ENCODE results near the gene BLVRB.
"Not testable (repeated sequence)": the region's sequence is repeated elsewhere in the genome, so short reads cannot be mapped to it uniquely, and the experiment has no call there.

Gene BLVRB

GRCh38 chr19:40486017-40486416, 20.5 kb upstream of the BLVRB start:
- no peak for DNase-seq (ENCODE audit: low read depth)

GRCh38 chr19:40475878-40476644, 10.5 kb upstream of the BLVRB start:
- not testable (repeated sequence) for DNase-seq (ENCODE audit: low read depth)

- no peak for DNase-seq (ENCODE audit: low read depth)
Measured at GRCh38 chr19:40474737-40475136, 9.2 kb upstream of the BLVRB start.

DNA sequence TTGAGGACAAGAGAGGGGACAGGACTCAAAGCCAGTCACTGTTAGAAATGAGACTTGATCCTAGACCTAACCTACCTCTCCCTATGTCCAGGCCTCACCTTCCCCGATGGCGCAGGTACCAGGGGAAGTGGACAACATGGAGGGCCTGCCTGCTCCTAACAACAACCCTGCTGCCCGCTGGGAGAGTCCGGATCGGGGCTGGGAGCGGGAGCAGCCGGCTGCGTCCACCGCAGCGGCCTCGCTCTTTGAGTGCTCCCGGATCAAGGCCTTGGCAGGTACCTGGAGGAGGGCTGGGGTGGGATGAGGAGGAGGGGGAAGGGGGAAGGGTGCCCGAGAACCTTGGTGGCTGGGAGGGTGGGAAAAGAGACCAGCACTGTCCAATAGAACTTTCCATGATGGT, 7.0 kb upstream of the BLVRB start:
- DNase-seq (ENCODE audit: low read depth) = no peak

DNA sequence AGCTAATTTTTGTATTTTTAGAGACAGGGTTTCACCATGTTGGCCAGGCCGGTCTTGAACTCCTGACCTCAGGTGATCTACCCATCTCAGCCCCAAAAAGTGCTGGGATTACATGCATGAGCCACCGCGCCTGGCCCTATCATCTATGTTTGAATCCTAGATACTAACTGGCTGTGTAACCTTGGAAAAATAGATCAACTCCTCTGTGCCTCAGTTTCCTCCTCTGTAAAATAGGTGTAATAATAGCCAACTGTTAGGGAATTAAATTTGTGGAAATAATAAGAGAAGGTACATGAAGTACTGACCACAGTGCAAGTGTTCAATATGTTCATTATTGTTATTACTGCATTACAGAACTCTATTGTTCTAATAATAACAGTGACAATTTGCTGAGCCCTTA, 5.6 kb upstream of the BLVRB start:
- DNase-seq (ENCODE audit: low read depth) = no peak

DNA sequence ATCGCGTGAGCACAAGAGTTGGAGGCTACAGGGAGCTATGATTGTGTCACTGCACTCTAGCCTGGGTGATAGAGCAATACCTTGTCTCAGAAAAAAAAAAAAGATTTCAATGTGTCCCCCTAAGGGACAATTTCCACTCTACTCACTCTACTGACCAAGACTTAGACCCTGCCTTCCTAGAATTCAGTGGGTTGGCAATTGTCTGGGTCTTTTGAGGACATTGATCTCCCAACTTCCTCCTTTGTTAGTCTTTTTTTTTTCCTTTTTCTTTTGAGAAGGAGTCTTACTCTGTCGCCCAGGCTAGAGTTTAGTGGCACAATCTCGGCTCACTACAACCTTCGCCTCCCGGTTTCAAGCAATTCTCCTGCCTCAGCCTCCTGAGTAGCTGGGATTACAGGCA, 3.5 kb upstream of the BLVRB start:
- DNase-seq (ENCODE audit: low read depth) = no peak

DNA sequence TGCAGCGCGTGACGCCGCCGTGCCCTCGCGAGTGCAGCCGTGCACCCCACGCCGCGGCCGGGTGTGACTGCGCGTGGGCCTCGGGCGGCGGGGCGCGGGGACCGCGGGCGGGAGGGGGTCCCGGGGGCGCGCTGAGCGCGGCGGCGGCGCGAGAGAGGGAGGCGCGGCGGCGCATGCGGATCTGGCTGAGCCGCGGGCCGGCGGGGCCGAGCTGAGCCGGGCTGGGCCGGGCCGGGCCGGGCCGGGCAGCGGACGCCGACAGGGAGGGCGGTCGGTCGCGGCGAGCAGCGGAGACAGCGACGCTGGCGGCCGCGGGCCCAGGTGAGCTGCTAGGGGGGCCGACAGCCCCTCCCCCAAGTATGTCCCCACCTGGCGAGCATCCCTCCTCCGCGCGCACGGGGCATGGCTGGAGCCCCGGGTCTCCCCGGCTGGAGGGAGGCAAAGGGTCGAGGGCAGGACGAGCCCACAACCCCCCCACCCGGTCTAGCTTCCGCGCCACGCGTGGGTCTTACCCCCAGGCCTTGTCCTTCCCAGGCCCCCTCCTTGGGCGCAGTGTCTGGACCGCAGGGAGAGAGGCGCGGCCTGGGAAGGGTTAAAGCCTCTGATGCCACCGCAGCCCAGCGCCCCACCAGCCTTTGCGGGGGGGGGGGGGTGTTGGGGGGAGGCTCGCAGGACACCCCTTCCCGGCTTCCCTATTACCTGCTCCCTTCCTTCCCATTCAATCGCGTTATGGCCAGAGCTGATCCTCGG, 1.6 kb upstream of the BLVRB start, which contains the start of gene SPTBN4:
Gene SPTBN4 (plus strand): TSS at position 17 of the 750 bp plus-strand sequence. CDS start 5,621 bp downstream, outside the sequence.
- no peak for DNase-seq (ENCODE audit: low read depth)

- DNase-seq (ENCODE audit: low read depth) = no peak
Measured at GRCh38 chr19:40466219-40466984, 857 bp upstream of the BLVRB start.

- peak; percentile 70 for DNase-seq (ENCODE audit: low read depth)
Measured at GRCh38 chr19:40465025-40465556, 454 bp downstream of the BLVRB start.

DNA sequence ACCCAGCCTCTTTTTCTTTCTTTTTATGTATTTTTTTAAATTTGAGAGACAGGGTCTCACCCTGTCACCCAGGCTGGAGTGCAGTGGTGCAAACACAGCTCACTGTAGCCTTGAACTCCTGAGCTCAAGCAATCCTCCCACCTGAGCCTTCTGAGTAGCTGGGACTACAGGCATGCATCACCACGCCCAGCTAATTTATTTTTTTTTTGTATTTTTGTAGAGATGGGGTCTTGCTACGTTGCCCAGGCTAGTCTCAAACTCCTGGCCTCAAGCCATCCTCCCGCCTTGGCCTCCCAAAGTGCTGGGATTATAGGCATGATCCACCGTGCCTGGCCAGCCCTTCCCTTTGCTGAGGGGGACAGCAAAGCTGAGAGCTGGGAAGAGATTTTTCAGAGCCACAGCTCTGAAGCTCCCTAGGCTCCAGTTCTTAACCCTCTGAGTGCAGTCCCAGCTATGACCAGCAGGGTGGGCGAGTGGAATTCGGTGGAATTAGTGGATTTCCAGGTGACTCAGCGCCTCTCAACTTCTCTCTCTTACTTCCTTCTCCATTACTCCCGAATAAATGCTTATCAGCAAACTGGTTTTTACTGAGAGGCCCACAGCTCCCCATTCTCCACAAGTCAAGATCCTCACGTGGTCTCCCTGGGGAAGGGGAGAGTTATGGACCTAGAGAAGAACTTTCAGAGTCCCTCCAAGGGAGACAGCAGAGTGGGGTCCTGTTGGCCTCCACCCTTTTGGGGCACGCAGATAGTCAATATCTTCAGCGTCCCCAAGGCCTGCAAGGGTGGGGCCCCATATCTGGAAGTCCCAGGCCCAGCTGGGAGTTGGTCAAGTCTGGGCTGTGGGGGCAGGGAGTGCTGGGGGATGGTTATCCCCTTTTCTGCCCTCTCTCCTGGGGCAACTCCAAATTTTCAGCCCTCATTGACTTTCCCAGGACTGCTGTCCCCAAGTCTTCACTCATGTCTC, 1.2 kb downstream of the BLVRB start:
- DNase-seq (ENCODE audit: low read depth) = peak; percentile 89

GRCh38 chr19:40463587-40464037, 1.9 kb downstream of the BLVRB start:
- not testable (repeated sequence) for DNase-seq (ENCODE audit: low read depth)

DNA sequence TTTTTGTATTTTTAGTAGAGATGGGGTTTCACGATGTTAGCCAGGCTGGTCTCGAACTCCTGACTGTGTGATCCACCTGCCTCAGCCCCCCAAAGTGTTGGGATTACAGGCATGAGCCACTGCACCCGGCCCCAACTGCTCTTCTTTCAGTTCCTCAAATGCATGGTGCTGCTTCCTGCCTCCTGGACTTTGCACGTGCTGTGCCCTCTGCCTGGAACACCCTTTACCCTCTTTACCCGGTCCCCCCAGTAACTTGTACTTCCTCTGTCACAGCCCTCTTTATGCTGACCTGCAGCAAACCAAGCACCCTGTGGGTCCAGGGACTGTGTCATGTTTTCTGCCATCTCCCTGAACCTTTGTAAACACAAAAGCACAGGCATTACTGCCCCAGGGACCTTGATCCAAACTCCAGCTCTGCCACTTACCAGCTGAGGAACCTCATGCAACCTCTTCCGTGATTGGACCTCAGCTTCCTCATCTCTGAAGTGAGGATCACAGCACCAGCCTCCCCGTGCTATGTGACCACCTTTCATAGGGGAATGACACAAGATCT, 3.8 kb downstream of the BLVRB start:
- no peak for DNase-seq (ENCODE audit: low read depth)

DNA sequence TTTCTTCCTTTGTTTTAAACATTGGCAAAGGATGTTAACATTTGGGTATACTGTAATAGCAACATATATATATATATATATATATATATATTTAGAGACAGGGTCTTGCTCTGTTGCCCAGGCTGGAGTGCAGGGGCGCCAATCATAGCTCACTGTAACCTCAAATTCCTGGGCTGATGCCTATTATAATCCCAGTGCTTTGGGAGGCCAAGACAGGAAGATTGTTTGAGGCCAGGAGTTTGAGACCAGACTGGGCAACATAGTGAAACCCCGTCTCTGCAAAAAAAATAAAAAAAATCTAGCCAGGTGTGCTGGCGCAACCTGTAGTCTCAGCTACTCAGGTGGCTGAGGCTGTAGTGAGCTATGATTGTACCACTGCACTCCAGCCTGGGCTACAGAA, 5.4 kb downstream of the BLVRB start:
- no peak for DNase-seq (ENCODE audit: low read depth)

DNA sequence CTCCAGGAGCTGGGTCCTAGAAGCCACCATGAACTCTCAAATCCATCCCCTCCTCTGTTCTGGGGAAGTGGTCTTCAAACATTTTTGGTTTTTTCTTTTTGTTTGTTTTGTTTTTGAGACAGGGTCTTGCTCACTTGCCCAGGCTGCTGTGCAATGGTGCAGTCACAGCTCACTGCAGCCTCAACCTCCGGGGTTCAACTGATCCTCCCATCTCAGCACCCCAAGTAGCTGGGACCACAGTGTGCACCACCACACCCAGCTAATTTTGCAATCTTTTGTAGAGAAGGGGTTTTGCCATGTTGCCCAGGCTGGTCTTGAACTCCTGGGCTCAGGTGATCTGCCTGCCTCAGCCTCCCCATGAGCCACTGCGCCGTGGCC, 7.0 kb downstream of the BLVRB start:
- no peak for DNase-seq (ENCODE audit: low read depth)

GRCh38 chr19:40457953-40458596, 7.5 kb downstream of the BLVRB start:
- no peak for DNase-seq (ENCODE audit: low read depth)

- DNase-seq (ENCODE audit: low read depth) = no peak
Measured at GRCh38 chr19:40457048-40457447, 8.5 kb downstream of the BLVRB start.

- not testable (repeated sequence) for DNase-seq (ENCODE audit: low read depth)
Measured at GRCh38 chr19:40453943-40454342, 11.6 kb downstream of the BLVRB start.

DNA sequence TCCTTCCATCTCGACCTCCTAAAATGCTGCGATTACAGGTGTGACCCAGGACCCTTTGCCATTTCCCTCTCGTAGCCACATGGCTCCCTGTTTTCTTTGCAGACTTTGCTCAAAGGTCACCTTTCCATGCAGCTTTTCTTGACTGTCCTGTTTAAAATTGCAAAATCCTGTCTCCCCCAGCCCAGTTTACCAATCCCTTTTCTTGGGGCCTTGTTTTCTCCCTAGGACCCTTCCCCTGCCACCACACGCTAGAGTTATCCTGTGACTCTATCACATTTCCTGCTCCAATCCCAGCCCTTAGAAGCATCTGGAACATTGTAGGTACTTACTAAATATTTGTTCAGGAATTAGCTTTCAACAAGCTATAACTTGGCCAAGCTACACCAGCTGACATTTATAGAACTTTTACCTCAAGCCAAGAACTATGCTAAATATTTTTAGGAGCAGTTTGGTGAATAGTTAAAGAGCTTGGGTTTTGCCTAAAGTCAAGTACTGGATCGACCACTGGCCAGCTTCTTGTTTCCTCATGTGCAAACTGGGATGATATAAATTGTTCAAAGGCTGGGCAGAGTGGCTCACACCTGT, 12.3 kb downstream of the BLVRB start:
- no peak for DNase-seq (ENCODE audit: low read depth)

GRCh38 chr19:40452016-40452415, 13.5 kb downstream of the BLVRB start:
- DNase-seq (ENCODE audit: low read depth) = no peak

DNA sequence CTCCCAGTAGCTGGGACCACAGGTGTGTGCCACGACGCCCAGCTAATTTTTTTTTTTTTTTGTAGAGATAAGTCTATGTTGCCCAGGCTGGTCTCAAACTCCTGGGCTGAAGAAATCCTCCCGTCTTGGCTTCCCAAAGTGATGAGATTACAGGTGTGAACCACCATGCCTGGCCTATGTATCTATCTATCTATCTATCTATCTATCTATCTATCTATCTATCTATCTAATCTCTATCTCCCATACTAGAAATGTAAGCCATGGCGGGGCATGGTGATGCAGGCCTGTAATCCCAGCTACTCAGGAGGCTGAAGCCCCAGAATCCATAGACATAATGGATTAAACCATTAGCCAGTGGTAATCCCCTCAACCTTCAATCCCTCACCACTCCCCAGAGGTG, 14.9 kb downstream of the BLVRB start:
- DNase-seq (ENCODE audit: low read depth) = no peak

All from stromal cell of bone marrow (primary cell).